ENCODE measurements around the gene C1QTNF8.

C1QTNF8 gene

DNA sequence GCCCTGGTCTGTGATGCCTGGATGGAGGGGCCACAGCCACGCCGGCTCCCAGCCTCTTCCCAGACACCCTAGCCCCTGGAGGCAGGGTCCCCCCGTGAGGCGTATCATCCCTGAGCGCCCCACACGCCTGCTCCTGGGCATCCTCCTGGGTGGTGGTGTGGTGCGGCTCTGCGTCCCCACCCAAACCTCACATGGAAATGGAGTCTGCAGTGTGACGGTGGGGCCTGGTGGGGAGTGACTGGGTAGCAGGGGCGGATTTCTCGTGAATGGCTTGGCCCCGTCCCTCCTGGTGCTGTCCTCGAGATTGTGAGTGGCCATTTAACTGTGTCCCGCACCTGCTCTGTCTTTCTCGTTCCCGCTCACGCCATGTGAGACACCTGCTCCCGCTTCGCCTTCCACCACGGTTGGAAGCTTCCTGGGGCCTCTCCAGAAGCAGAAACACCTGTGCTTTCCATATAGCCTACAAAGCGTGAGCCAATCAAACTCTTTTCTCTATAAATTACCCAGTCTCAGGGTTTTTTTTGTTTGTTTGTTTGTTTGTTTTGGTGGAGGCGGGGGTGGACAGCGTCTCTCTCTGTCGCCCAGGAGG lies 29.4 kb downstream of the C1QTNF8 start:
- no peak for DNase-seq (ENCODE audit: extremely low read depth in 1 of 2, low read depth in 1 of 2)

DNA sequence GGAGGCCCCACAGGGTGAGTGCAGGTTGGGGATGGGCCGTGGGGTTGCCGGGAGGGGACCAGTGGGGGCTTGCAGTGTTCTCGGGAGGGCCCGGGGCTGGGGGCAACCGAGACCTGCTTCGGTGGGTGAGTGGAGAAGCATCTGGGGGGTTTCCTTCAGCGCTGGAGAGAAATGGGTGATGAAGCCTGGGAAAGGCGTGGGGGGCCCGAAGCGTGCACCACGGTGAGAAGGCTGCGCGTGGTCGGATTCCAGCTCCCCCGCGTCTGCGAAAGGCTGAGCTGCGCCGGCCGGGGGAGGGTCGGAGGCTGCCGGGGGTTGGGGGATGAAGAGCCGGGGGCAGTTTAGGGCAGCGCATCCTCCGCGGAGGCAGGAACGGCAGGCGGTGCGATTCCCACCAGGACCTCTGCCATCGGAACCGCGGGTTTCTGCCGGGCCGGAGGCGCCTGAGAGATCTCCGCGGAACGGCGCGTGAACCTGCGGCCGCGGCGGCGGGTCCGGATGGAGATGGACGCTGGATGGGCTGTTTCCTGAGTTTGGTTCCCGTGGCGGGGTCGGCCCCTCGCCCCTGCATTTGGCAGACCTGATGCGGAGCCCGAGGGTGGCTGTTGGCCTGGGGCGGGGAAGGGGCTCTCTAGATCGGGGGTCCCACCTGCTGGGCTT lies 30.4 kb downstream of the C1QTNF8 start:
- no peak for DNase-seq (ENCODE audit: extremely low read depth in 1 of 2, low read depth in 1 of 2)

DNA sequence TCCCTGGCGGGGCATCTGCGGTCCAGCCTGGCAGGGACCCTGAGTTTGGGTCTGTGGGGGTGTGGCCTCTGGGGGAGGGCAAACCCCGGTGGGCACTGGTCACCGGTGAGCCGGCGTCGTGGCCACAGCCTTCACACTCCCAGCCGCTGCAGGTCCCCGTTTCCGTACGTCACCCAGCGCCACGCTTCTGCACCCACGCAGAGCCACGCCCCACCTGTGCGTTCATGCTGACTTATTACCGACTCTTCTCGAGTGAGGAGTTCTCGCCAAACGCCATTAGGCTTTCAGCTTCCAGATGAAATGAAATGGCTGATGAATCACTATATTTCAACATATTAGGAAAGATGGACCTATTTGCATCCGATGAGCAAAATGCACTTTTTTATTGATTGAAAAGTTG lies 32.3 kb downstream of the C1QTNF8 start:
- DNase-seq (ENCODE audit: extremely low read depth in 1 of 2, low read depth in 1 of 2) = no peak

DNA sequence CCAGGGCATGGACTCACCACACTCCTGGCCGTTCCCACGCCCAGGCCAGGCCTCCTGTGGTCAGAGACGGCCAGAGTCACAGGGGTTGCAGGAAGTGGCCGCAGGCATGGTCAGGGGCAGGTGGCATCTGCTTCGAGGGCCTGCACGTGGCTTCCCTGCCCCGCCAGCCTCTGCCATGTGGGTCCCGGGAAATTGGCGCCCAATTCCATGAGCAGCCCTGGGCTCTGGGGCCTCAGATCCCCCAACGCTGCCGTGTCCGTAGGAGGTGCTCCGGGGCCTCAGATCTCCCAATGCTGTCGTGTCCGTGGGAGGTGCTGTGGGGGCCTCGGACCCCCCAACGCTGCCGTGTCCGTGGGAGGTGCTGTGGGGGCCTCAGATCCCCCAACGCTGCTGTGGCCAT lies 33.1 kb downstream of the C1QTNF8 start:
- DNase-seq (ENCODE audit: extremely low read depth in 1 of 2, low read depth in 1 of 2) = no peak

DNA sequence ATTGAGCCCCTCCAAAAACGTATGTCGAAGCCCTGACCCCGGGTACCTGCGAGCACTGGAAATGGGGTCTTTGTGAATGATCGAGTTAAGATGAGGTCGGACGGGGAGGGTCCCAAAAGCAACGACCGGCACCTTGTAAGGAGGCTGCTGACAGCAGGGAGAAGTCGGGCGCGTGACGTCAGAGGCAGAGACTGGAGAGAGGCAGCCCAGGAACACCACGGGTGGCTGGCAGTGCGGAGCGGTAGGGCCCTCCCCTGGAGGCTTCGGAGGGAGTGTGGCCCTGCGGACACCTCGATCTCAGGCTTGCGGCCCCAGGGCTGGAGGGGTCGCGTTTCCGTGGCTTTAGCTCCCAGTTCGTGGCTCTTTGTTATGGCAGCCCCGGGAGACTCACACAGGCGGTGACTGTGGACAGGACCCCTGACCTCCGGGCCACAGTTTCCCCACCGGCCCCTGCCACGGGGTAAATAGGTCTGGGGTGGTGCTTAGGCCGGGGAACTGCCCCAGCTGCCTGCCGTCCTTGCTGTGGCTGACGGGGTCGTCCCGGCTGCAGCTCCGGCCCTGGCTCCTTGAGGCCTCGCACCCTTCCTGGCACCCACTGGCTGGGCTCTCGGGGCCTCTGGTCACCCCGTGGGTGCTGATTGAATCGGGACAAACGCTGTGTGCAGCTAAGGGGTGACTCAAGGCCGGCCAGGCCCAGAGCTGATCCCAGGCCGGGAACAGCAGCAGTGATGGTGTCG lies 34.1 kb downstream of the C1QTNF8 start:
- no peak for DNase-seq (ENCODE audit: extremely low read depth in 1 of 2, low read depth in 1 of 2)

DNA sequence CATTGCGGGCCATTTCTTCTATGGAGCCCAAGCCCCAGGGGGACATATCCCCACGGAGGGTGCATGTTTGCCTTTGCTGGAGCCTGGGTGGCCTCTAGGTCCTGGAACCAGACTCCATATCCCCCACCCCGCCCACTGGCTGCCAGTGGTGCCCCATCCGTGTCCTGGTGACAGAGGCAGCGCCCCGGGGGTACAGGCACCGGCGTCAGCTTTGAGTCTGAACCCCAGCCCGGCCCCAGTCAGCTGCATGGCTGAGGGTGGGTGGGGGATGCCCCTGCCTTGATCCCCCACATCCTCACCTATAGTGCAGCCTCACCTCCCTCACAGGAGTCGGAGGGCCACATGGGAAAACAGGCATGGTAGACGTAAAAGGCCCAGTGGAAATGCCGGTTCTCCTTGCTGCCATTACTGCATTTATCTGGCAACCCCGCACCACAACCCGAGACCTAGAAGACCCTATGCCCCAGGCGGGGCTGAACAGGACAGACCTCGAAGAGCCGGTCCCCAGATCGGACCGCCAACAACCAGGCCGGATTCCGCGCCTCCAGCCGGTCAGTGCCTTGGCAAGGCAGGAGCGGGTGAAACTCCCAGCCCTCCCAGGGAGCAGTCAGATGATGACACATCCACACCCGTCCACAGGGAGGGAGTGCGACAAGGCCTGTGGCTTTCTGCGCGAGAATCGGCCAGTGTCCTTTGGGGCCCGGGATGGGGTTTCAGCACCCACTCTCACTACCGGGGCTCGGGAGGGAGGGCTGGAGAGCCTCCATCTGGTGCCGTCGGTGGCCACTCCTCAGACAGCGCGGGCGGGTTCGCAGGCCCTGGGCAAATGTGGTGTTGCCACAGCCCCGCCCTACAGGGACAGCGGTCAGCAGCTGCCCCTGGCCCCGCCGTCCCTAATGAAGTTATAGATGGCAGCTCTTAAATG lies 35.4 kb downstream of the C1QTNF8 start:
- DNase-seq (ENCODE audit: extremely low read depth in 1 of 2, low read depth in 1 of 2) = no peak

DNA sequence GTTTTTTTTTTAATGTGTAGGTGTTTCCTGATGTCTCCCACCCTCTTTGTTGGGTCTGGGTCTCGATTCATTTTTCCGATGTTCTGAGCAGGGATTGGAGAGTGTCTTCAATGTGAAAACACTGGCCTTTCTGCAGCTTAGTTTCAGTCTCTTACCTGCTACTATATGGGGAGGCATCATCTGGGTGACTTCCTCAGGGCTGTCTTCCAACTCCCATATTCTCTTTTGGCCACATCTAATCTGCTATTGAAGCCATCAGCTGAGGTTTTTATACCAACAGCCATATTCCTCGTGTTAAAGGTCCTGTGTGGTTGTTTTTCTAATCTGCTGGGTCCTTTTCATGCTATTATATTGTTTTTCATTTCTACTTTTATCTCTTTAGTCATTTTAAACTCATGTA lies 36.7 kb downstream of the C1QTNF8 start:
- DNase-seq (ENCODE audit: extremely low read depth in 1 of 2, low read depth in 1 of 2) = no peak

DNA sequence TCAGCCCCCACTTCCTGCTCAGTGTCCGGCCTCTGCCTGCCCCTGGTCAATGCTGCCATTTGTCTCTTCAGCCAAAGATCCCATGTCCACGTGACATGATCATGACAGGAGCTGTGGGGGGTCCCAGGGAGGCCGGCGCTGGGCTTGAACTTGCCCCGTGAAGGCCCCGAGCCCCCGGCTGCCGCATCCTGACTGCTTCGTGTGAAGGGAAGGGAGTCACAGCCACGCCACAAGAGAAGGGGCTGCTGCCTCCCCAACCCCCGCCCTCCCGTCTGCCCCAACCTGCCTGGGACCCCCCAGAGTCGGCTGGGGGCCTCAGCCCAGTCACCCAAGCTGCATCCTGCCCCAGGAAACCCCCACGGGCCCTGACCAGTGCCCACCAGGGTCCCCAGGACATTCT lies 37.8 kb downstream of the C1QTNF8 start:
- no peak for DNase-seq (ENCODE audit: extremely low read depth in 1 of 2, low read depth in 1 of 2)

DNA sequence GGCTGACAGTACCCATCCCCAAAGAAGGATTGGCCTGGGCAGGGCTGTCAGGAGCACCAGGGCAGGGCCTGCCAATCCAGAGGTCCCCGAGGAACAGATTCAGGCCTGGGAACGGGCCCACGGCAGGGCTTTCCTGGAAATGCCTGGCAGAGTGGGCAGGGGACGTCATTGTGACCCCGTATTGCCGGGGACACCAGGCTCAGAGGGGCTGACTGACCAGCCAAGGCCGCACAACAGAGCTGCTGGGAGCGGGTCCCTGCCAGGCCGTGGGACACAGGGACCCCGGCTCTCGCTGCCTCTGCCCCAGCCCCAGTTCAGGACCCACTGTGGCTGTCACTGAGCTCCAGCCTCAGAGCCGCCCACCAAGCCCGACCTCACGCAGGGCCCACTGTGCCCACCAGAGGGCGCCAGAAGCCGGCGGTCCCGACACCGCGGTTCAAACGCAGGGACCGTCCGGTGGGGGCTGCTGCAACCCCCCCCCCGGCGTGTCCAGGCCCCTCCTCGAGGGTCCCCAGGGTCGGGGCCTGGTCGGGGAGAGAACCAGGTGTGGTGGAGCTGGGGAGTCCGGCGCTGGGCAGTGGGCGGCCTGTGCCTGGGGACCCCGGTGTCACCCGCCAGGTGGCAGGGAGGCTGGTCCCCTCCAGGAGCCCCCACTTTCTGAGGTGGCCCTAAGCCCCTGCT lies 38.7 kb downstream of the C1QTNF8 start:
- peak; percentile 16 to 69 for DNase-seq (ENCODE audit: extremely low read depth in 1 of 2, low read depth in 1 of 2)

DNA sequence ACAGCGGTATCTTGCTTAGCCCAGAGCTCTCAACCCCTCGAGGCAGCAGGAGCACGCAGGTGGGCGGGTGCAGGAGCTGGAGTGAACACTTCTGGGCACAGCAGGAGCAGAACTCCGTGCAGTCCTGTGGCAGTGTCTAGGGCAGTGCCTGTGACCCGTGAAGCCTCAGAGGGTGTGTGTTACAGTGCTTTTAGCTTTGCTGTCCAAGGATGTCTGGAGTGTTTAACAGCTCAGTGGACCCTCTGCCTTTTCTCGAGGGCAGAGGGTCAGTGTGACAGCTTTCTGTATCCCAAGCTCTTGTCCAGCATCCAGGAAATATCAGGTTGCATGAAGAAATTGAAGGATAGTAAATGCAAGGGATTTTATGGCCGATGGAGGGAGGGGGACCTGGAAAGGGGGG lies 39.8 kb downstream of the C1QTNF8 start:
- DNase-seq (ENCODE audit: extremely low read depth in 1 of 2, low read depth in 1 of 2) = no peak

DNA sequence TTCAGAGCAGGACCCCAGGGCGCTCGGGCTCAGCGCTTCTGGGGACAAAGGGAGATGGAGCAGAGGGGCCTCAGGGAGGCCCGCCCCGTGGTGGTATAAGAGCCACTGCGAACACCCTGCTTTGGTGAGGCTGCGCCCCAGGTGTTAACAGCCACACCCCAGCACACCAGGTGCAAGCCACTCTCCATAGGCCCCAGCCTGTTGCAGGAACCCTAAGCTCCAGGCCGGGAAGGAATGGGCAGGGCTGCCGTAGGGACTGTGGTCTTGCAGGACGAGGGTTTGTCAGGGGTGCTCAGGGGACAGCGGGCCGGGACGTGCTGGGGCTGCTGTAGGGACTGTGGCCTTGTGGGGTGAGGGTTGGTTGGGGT lies 40.5 kb downstream of the C1QTNF8 start:
- no peak for DNase-seq (ENCODE audit: extremely low read depth in 1 of 2, low read depth in 1 of 2)

DNA sequence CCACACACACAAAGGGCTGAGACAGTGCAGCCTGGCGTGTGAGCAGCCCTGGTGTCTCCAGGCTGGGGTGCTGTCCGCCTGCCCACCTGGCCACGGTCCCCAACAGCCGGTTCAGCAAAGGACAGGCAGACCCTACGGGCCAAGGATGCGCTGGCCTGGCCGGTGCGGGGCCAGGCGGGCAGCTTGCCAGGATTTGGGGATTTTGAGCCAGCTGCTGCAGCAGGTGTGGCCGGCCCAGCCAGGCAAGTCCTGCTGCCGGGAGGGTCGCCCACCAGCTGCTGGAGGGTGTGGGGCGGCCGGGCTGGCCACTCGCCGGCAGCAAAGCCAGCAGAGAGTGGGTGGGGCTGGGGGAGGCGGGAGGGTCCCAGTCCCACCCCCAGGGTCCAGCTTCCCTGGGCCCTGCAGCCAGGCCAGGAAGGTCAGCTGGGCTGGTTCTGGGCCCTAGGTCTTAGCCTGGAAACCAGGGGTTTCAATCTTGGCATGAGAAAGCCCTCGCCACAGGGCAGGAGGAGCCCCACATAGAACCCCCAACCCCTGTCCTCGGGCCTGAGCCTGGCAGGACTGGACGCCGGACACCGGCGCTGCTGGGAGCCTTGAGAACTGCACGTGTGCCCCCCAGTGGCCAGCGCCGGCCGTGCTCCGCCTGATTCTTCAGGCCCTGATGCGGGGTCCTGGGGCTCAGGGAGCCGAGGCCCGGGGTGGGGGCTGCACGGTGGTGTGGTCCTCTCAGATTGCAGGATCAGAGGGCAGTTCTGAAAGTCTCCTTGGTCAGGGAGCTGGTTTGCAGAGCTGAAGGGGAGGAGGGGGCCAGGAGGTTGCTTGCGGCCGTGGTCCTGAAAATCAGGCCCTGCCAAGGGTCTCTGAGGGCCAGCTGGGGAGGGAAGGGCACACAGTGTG lies 41.1 kb downstream of the C1QTNF8 start:
- no peak for DNase-seq (ENCODE audit: extremely low read depth in 1 of 2, low read depth in 1 of 2)

DNA sequence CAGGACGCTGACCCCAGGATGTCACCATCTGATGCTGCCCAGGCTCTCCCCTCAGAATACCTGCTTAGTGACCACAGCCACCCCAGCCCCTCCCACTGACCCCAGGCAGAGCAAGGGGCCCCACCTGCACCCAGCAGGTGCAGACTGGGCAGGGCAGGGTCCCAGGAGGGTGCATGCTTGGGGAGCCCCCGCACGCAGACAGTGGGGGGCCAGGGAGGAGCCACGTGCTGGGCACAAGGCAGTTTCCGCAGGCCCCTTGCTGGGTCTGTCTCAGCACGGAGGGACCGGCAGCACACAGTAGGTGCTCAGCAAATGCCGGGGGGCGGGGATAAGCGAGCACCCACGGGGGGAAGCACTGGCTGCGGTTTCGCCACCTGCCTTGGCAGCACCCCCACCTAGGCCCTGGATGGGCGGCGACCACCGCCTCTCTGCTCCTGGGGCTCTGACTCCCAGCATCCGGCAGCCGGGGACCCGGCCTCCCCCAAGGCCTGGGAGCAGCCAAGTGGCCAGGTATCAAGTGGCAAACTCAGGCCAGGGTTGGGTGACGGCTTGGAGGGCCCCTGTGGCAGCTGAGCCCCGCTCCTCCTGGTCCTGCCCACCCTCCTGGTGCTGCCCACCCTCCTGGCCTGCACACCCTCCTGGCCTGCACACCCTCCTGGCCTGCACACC lies 42.2 kb downstream of the C1QTNF8 start:
- DNase-seq (ENCODE audit: extremely low read depth in 1 of 2, low read depth in 1 of 2) = no peak

DNA sequence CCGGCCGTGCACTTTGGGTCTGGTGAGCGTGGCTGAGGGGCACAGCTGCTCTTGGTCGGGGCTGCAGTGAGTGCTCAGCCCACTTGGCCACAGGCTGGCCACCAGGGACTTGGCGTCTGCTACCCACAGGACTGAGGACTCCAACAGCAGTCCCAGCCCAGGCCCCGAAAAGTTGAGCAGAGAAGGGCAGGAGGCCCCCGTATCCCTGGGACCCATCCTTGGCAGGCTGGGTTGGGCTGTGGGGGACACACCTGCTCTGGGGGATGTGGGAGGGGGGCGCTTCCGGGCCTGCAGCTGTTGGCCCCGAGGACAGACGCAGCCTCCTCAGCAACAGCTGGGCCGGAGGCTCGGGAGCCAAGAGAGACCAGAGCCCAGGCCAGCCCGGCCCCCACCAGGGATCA lies 42.9 kb downstream of the C1QTNF8 start:
- DNase-seq (ENCODE audit: extremely low read depth in 1 of 2, low read depth in 1 of 2) = no peak

DNA sequence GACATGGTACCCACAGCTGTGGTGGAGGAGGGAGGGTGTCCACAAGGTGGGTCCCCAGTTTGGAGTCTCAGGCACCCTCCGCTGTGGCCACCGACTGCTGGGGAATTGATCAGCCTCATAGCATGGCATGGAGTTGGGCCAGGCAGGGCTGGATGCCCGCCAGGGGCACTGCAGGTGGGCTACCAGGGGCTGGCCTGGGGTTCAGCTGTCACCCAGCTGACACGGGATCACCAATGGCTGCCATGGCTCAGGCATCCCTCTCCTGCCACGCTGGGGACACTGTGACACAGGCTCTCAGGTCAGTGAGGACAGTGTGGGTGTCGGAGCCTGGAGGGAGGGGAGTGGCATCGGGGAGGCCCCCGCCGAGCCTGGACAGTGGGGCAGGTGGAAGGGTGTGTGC lies 43.3 kb downstream of the C1QTNF8 start:
- no peak for DNase-seq (ENCODE audit: extremely low read depth in 1 of 2, low read depth in 1 of 2)

DNA sequence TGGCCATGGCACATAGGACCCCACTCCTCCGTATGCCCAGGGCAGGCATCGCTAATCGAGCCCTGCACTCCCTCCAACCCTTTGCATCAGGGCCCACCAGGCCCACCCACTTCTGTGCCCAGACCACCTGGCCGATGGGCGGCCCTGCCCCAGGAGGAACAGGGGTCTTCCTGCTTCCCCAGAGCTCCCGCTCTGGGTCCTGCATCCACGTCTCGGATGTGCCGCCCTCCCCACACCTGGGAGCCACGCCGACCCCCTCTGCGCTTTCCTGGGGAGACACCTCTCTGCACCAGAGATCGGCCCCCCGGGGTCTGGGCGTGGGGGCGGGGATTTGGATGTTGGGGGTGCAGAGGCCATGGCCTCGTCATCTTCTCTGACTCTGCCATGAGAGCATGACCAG lies 44.6 kb downstream of the C1QTNF8 start:
- DNase-seq (ENCODE audit: extremely low read depth in 1 of 2, low read depth in 1 of 2) = no peak

DNA sequence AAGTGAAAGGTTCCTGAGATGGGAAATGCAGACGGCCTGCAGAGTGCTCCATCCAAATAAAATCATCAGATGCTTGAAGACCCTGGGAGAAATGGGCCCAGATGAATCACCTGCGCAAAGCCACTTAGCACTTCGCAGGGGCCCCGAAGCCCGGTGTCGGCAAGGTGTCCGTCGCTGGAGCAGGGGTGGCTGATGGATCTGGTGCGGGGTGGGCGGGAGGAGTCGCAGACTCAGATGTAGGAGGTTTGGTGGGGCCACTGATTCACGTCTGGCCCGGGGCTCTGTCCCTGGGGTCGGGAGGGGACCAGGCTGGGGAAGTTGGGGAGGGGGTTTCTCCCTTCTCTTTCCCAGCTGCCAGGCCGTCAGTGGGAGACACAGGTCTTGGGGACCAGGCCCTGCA lies 45.1 kb downstream of the C1QTNF8 start:
- DNase-seq (ENCODE audit: extremely low read depth in 1 of 2, low read depth in 1 of 2) = no peak

DNA sequence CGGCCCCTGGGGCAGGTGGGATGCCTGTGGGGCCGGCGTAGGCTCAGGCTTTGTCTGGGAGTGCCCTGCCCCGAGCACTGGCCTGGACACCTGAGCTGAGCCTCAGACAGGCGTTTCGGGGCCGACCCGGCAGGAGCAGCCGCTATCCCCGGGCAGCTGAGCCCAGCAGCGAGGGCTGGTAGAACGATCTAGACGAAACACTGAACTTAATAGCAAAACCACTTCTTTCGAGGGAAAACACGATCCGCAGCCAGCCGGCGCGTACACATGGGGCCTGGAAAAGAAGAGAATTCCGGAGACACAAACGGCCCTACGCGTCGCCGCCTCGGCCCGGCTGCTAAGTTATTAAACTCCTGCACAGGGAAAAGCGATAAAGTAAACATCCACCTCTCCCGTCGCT lies 45.5 kb downstream of the C1QTNF8 start:
- no peak for DNase-seq (ENCODE audit: extremely low read depth in 1 of 2, low read depth in 1 of 2)

DNA sequence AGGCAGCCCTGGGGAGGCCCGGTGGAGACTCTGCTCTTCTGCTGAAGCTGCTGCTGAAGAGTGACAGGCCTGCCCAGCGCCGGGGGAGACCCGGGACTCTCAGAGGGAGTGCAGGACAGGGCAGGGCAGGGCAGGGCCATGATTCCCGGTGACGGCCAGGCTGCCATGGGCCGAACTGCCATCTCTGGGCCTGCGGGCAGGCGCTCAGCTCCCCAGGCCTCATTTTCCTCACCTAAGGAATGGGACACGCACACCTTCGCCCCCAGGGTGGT lies 46.1 kb downstream of the C1QTNF8 start:
- no peak for DNase-seq (ENCODE audit: extremely low read depth in 1 of 2, low read depth in 1 of 2)

All from activated CD8-positive, alpha-beta memory T cell treated with anti-CD3 and anti-CD28 coated beads for 1 hour (primary cell).